ENCODE data around the gene ACVR1C. TPM values are rescaled to one million over a fixed set of nuclear protein-coding genes. Genes with fewer than 3 reads are reported as not detected.

Gene ACVR1C
- total RNA-seq, 4 donors from 2014 or later: 0.23 to 1.2 (median 0.67) TPM

- no peak overlapping the region for H3K4me3 ChIP-seq (ENCODE audit: low read depth, poor library complexity, severe bottlenecking)
- intact Hi-C loops (cut with DNase I; ENCODE audit: low total_unique reads): no loop called here
- WGBS, 2 donors: 14 to 21% methylated on average over 32 to 41 of the region's 45 CpGs
- no peak for TF ChIP-seq POLR2A (IDR thresholded peaks at IDR 0.05)
- no peak for TF ChIP-seq CTCF (IDR thresholded peaks at IDR 0.05)
- no peak for DNase-seq (ENCODE audit: low spot score in 2 of 2)
Observed at GRCh38 chr2:157596992-157597681, 31.5 kb downstream of the ACVR1C start.

- WGBS, 2 donors: 36 to 40% methylated on average over 1 of the region's 1 CpG
Observed at GRCh38 chr2:157593411-157593810, 35.3 kb downstream of the ACVR1C start.

DNA sequence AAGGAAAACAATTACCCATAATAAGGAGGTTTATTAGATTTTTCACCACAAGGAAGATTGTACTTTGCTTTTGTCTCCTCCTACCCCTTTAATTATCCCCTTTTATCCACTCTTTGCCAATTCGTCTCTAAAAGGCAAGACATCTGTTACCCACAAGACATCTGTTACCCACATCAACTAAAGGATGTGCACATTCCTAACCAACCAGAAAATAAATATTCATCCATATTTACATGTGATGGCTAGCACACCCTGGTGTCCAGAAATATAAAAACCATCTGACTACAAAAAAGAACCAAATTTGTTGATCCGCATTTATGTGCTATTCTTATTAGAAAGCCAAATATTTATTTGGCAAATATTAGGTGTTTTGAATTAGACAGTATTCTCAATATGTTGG, 35.7 kb downstream of the ACVR1C start:
- intact Hi-C loops (cut with DNase I; ENCODE audit: low total_unique reads): no loop called here
- no peak for TF ChIP-seq POLR2A (IDR thresholded peaks at IDR 0.05)
- no peak for TF ChIP-seq CTCF (IDR thresholded peaks at IDR 0.05)
- DNase-seq (ENCODE audit: low spot score in 2 of 2): no peak
- WGBS, 2 donors: 36 to 49% methylated on average over 2 of the region's 2 CpGs
- H3K4me3 ChIP-seq (ENCODE audit: low read depth, poor library complexity, severe bottlenecking): no peak overlapping the region

More at GRCh38 chr2:157593411-157593810, 35.3 kb downstream of the ACVR1C start:
- no peak overlapping the region for H3K4me3 ChIP-seq (ENCODE audit: low read depth, poor library complexity, severe bottlenecking)
- intact Hi-C loops (cut with DNase I; ENCODE audit: low total_unique reads): no loop called here
- TF ChIP-seq CTCF (IDR thresholded peaks at IDR 0.05): no peak
- TF ChIP-seq POLR2A (IDR thresholded peaks at IDR 0.05): no peak
- DNase-seq (ENCODE audit: low spot score in 2 of 2): no peak

DNA sequence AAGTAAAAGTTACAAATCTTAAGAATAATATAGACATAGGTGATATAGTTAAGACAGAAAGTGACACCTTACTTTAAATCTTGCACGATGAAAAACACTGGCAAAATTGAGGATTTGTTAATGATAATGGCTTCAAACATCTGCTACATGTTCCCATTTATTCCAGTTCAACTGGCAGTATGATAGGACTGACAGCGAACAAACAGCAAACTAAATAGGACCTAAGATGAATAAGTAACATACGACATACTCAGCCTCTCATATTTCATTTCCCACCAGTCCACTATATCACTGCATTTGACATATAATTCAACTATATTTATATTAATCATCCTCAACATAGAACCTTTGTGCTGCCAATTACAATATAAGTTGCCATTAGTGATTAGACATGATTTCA, 36.3 kb downstream of the ACVR1C start:
- no peak for DNase-seq (ENCODE audit: low spot score in 2 of 2)
- H3K4me3 ChIP-seq (ENCODE audit: low read depth, poor library complexity, severe bottlenecking): no peak overlapping the region
- intact Hi-C loops (cut with DNase I; ENCODE audit: low total_unique reads): no loop called here
- no peak for TF ChIP-seq POLR2A (IDR thresholded peaks at IDR 0.05)
- no peak for TF ChIP-seq CTCF (IDR thresholded peaks at IDR 0.05)
- 80% methylated on average over 3 of the region's 3 CpGs for WGBS, 2 donors

- DNase-seq (ENCODE audit: low spot score in 2 of 2): no peak
- intact Hi-C loops (cut with DNase I; ENCODE audit: low total_unique reads): no loop called here
- no peak for TF ChIP-seq POLR2A (IDR thresholded peaks at IDR 0.05)
- no peak for TF ChIP-seq CTCF (IDR thresholded peaks at IDR 0.05)
- H3K4me3 ChIP-seq (ENCODE audit: low read depth, poor library complexity, severe bottlenecking): no peak overlapping the region
- 86% methylated on average over 1 of the region's 1 CpG for WGBS, 2 donors
Observed at GRCh38 chr2:157587576-157587975, 41.1 kb downstream of the ACVR1C start.

DNA sequence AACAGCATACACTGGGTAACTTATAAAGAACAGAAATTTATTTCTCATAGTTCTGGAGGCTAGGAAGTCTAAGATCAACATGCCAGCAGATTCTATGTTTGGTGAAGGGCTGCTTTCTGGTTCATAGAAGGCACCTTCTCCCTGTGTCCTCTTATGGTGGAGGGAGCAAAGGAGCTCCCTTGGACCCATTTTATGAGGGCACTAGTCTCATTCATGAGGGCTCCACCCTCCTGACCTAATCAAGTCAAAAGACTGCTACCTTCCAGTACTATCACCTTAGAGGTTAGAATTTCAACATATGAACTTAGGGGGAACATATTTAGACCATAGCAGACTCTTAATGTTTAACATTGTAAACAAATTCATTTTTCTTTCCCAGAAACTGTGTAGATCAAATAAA, 54.5 kb downstream of the ACVR1C start:
- DNase-seq (ENCODE audit: low spot score in 2 of 2): no peak
- TF ChIP-seq POLR2A (IDR thresholded peaks at IDR 0.05): no peak
- no peak for TF ChIP-seq CTCF (IDR thresholded peaks at IDR 0.05)
- intact Hi-C loops (cut with DNase I; ENCODE audit: low total_unique reads): no loop called here
- no peak overlapping the region for H3K4me3 ChIP-seq (ENCODE audit: low read depth, poor library complexity, severe bottlenecking)
